Renal cortex interstitium (tissue), 3 donors: Measurements from ENCODE around the gene SS18. TPM values are rescaled to one million over a fixed set of nuclear protein-coding genes. Genes with fewer than 3 reads are reported as not detected.

ENCODE experiments used
- polyA plus RNA-seq, 3 donors: library from polyadenylated mRNA; unstranded; fragments of 120-200 nt; gene quantifications; one replicate each; pipeline ENCODE4 v1.2.1, GENCODE V29; 2013; ENCODE audit not compliant: insufficient read length in 3 of 3

Gene SS18
- polyA plus RNA-seq, 3 donors = 94.1 to 104 (median 101) TPM

Other genes starting within 250 kb of the SS18 start
- gene PSMA8, start 43.3 kb upstream of the SS18 start, polyA plus RNA-seq = not detected
- 1 to 10 TPM; 4.6 to 6.0 (median 5.0) TPM for gene TAF4B, start 135.8 kb upstream of the SS18 start, polyA plus RNA-seq